NCI-H345 (cell line): ENCODE results near the gene PROB1.
"Not testable (repeated sequence)": the region's sequence is repeated elsewhere in the genome, so short reads cannot be mapped to it uniquely, and the experiment has no call there.

ENCODE experiments used
- DNase-seq: peaks from one replicate; lab custom pipeline; 2025; lab: John Stamatoyannopoulos, UW

Gene PROB1

GRCh38 chr5:139413153-139413552 is 18.2 kb upstream of the PROB1 start:
- DNase-seq: no peak

- no peak for DNase-seq
These were observed 16.3 kb upstream of the PROB1 start for GRCh38 chr5:139410993-139411828.

GRCh38 chr5:139410121-139410992 is 15.5 kb upstream of the PROB1 start:
- DNase-seq: no peak

GRCh38 chr5:139409116-139409515 is 14.2 kb upstream of the PROB1 start:
- not testable (repeated sequence) for DNase-seq

- DNase-seq: no peak
These were observed 13.3 kb upstream of the PROB1 start for GRCh38 chr5:139408191-139408590.

DNA sequence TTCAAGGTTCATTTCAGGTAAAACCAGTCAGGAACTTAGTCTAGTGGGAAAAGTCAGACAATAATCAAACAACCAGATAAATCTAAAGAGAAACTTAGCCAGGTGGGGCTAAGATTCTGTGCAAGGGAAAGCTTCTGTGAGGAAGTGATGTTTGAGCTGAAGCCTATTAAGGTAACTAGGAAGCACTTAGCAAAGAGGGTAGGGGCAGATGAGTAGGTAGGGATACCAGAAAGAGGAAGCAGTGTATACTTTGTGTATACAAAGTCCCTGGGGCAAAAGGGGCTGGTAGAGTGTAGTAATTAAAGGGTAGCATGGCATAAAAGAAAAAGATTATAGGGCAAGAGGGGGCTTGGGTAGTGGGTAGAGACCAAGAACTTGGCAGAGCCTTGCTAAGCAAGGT is 12.6 kb upstream of the PROB1 start:
- no peak for DNase-seq

- no peak for DNase-seq
These were observed 12.1 kb upstream of the PROB1 start for GRCh38 chr5:139406963-139407362.

DNA sequence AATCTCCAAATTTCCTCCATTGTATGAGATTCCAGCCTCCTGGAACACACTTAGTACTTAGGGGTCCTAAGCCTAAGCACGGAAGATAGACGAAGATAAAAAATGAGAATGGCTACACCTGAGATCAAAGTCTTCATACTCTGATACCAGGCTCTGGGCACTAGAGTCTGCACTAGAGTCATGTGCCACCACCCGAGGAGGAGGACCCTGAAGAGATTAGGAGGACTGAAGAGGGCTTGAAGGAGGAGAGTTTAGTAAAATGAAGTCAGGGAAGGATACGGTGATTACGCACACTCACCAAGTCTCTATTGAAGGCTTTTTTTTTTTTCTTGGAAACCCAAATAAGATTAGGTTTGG is 9.6 kb upstream of the PROB1 start:
- DNase-seq: no peak

- peak; percentile 97 for DNase-seq
These were observed 9.0 kb upstream of the PROB1 start, which contains the start of gene SPATA24 for GRCh38 chr5:139403787-139404483. TSS of gene SPATA24 (minus strand) at chr5:139404089. CDS start at chr5:139404060, 29 bp downstream.

GRCh38 chr5:139403418-139403786 is 8.5 kb upstream of the PROB1 start:
- no peak for DNase-seq

GRCh38 chr5:139402561-139403158 is 7.8 kb upstream of the PROB1 start:
- peak; percentile 37 for DNase-seq

DNA sequence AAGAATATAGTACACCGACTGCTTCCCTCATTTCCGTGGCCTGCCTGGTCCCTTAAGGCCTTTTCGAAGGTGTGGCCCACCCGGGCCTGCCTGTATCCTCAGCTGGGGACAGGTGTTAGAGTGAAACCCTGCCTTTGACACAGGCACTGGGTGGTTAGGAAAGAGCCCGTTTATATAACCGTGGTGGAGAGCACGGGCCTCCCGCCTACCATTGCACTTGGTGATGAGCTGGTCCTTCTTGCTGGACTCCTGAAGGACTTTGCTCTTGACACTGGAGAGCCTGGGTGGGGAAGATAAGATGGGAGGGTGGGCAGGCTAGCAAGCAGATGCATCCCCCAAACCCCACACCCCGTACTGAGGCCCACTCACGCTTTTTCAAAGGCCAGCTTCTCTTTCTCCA is 6.6 kb upstream of the PROB1 start:
- DNase-seq: no peak

DNA sequence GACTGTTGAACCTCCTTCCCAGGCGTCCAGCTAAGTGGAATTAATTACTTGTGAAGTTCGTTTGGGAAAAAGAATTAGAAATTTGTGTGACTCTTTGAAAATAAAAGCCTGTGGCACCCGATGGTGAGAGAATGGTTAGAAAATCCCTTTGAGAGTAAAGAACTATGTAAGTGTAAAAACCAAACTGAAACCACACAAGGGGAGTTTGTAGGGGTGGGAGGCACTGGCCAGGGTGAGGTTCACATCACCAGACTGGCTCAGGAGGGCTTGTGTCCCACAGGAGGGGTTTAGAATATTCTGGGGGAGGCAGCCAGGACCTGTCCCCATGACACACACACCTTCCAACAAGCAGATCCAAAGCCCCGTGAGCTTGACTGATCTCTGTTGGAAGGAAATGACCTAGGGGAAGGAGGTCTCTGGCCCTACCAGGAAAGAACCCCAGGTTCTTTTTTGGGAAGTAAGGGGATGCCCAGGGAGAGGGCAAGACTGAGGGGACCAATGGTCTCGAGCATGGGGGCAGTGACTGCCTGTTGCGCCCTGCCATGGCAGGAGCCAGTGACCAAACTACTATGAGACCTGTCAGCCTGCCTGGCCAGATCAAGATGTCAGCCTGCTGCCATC is 4.7 kb upstream of the PROB1 start:
- DNase-seq: no peak

DNA sequence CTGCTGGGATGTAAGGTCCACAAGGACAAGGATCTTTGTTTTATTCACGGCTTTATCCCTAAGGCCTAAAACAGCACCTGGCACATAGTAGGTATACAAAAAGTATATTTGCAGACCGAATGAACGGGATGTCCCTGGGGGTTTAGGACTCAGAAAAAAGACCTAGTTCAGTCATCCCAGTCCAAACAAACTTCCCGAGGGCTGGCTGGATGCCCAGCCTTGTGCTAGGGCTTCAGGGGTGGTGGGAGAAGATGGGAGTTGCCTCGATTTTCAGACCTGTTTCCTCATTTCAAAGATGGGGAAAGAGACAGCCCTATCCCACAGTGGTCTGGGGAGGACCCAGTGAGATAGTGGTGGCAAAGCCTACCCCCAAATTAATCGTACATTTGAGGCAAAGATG is 3.0 kb upstream of the PROB1 start:
- DNase-seq: peak; percentile 31

GRCh38 chr5:139396691-139397090 is 1.8 kb upstream of the PROB1 start:
- no peak for DNase-seq

DNA sequence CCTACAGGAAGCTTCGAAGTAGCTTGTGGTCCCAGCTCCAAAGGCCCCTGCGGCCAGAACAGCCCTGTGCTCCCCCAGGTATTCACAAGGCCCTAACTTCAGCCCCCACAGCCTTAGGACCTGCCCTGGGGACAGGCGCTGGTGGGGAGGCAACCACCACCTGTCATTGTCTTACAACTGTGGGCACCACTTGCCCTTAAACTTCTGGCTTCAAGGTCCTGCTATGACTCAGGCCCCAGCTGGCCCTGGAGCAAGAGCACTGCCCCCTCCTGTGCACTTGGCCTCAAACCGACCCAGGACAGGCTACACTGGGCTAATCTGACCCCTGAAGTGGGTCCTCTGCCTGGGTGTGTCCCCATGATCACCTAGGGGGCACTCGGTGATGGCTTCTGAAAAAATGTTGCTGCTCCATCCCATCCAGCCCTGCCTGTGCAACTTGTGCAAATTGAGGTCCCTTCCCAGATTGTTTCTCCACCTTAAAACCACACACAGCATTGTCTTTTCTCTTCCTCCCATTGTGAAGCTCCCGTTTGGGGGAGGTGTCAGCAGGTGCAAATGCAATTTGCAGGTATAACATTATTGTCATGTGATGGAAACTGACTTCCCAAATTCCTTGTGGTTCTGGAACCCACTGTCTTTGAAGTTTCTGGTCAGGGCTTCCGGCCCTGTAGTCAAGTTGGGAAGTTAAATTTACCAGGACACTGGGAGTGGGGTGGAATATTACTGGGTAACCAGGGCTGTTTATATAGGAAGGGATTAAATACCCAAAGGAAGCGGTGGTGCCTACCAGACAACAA is 1.1 kb upstream of the PROB1 start:
- no peak for DNase-seq

DNA sequence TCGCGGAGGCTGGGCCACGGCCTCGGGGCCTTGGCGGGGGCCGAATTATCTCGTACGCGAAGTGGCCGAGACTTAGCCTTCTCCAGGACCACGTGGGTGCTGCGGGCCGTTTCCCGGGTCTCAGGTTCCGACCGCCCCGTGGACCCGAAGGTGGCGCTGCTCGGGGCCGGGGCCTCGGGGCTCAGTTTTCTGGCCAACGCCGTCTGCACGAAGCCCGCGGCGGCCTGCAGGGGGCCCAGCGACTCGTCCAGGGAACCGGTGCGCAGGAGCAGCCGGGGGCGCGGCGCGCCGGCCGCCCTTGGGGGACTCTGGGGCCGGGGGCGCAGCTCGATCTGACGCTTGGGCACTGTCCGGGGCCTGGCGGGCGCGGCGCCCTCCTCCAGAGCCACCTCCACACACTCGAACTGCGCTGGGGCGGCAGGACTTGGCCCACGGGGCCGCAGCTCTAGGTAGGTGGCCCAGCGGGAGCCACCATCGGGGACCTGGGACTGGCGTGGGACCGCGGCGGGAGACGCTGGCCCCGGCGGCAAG is 716 bp downstream of the PROB1 start:
- no peak for DNase-seq

GRCh38 chr5:139393497-139394122 is 1.3 kb downstream of the PROB1 start:
- no peak for DNase-seq

DNA sequence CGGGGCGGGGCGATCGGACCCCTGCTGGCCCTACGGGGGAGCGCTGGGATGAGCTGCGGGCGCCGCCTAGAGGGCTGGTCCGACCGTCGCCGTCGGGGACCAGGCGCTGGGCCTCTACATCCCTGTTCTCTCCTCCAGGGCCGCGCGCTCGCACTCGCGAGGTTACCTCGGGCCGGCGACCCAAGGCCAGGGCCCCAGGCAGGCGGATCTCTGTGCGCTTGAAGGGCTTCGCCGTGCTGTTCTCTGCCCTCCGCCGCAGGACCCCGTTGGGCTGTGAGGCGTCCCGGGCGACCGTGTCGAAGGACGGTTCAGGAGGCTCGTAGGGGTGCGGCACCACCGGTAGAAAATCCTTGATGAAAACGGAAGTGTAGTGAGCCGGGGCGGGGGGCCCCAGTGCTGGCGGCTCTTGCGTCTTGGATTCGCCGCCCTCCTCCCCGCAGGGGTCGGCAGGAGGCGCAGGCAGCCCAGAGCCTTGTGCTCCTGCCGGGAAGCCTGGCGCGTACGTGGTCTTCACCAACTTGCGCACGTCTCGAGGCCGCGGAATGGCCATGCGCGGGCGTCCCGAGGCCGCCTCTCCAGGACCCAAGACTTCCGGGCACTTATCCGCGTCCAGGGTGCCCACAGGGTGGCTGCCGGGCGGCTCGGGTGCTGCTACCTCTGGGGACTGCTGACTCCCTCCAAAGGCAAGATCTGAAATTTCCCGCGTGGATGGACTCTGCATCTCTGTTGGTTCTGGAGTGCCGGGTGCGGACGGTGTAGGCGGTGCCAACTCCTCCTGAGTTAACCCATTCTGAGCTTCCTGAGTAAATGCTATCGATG is 2.0 kb downstream of the PROB1 start:
- DNase-seq: peak; percentile 50
